Fibroblast of the aortic adventitia (primary cell): ENCODE results near the gene TENM4. TPM values are rescaled to one million over a fixed set of nuclear protein-coding genes. Genes with fewer than 3 reads are reported as not detected.

Experiments used
- DNase-seq: peaks from one replicate; pipeline ENCODE4 v3.0.0-alpha.2; 2010; ENCODE audit warnings: low read depth
- H3K4me3 ChIP-seq: 2 replicates; pipeline ENCODE4 v1.5.1; 2011; ENCODE audit warnings: low read depth, mild to moderate bottlenecking, control low read depth, low read length, moderate library complexity
- CTCF ChIP-seq: IDR thresholded peaks from 2 replicates; pipeline ENCODE4 v1.5.1; 2011; ENCODE audit warnings: mild to moderate bottlenecking, low read length, control low read depth, inconsistent platforms; ENCODE audit not compliant: insufficient read depth
- total RNA-seq: library from RNA; depleted of rRNA; stranded (reverse); fragments of >200 nt; gene quantifications from 2 replicates; pipeline ENCODE4 v1.2.3, GENCODE V29; 2012; ENCODE audit warnings: low replicate concordance

Gene TENM4
- total RNA-seq, 1 donor, result 113 TPM

GRCh38 chr11:78929906-78930220, 511.0 kb downstream of the TENM4 start:
- no peak for TF ChIP-seq CTCF
- H3K4me3 ChIP-seq, result no peak overlapping the region
- no peak for DNase-seq

GRCh38 chr11:78929207-78929905, 511.5 kb downstream of the TENM4 start:
- no peak for DNase-seq
- no peak for TF ChIP-seq CTCF
- no peak overlapping the region for H3K4me3 ChIP-seq

GRCh38 chr11:78927511-78927910, 513.3 kb downstream of the TENM4 start:
- no peak for DNase-seq
- no peak for TF ChIP-seq CTCF
- H3K4me3 ChIP-seq, result no peak overlapping the region

- DNase-seq, result peak; percentile 53
- TF ChIP-seq CTCF, result no peak
- no peak overlapping the region for H3K4me3 ChIP-seq
Measured at GRCh38 chr11:78926633-78927338, 514.0 kb downstream of the TENM4 start.

- DNase-seq, result peak; percentile 11
- H3K4me3 ChIP-seq, result no peak overlapping the region
- no peak for TF ChIP-seq CTCF
Measured at GRCh38 chr11:78925387-78925786, 515.4 kb downstream of the TENM4 start.

GRCh38 chr11:78922859-78923625, 517.8 kb downstream of the TENM4 start:
- H3K4me3 ChIP-seq, result no peak overlapping the region
- TF ChIP-seq CTCF, result no peak
- no peak for DNase-seq
